Urothelium cell line (cell line): ENCODE measurements around the gene TADA3.

ENCODE experiments used
- DNase-seq: peaks from one replicate; pipeline ENCODE4 v3.0.0; 2011; ENCODE audit warnings: low spot score, mixed read lengths
- FAIRE-seq: peaks from 2 replicates; lab custom pipeline; 2011; peaks lifted over from hg19 to GRCh38; lab: Jason Lieb, UNC

TADA3 gene

DNA sequence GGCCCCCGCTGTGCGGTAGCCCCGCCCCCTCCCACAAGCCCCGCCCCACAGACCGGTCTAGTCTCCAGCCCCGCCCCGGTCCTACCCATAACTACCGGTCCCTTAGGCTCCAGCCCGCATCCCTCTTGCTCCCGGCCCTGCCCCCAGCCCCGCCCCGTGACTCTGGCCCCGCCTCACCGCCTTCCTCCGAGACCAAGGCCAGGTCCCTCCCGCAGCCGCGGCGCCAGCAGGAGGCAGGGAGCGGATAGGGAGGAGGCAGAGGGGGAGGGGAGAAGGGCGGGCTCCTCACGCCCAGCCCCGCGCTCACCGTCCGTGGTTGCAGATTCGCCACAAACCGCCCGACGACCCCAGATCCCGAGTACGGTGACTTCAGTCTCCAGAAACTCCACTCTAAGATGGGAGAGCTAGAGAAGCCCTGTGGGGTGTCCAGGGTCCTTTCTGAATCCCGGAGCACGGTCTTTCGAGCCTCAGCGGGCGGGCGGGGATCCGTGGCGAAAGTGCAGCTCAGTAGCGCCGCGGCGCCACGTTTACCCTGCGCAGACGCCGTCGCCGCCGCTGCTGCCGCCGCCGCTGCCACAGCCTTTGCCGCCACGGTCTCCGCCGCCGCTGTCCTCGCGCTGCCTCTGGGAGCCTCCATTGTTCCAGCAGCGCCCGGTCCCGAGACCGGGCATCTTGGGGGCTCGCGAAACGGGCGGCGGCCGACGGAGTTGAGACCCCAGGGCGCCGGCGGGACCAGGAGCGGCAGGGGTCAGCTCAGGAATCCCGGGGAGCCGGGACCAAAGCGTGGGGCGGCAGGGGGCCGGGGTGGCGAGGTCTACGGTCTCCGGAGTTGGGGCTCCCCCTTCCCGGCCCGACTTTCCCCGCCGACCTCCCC lies 60.8 kb downstream of the TADA3 start, which contains the start of gene BRPF1:
Gene BRPF1 (plus strand): TSS at position 530 of the 874 bp plus-strand sequence. CDS start 2,406 bp downstream, outside the sequence.
- FAIRE-seq: no peak

DNA sequence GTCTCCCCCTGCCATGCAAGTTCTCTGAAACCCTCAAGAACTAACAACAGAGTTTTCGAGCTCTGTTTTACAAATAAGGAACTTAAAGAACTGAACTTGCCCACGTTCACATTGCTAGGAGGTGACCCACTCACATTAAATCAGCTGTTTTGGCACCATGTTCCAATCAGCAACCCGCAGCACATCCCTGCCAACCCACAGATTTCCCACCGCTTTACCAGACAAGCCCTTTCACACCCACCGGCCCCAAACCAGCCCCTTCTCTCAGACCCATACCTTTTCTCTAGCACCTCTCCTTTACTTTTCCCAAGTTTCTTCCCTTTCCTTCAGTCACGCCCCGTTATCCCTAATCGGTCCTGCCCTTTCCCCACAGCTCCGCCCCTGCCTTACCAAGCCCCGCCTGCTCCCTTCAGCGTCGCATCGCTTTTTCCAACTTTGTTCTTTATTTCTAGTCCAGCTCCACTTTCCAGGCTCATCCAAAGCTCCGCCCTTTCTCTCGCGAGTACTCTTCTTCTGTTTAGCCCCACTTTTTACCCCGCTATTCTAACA lies 61.5 kb downstream of the TADA3 start:
- FAIRE-seq (no peak), DNase-seq (peak; percentile 87)

More for the DNA sequence above, 60.8 kb downstream of the TADA3 start, which contains the start of gene BRPF1:
- peak; percentile 100 for DNase-seq
